GM23248 (cell line): ENCODE measurements around the gene ATP6V0E1.

ENCODE experiments used
- EZH2 ChIP-seq: fragments of 200-600 bp; sonication (generic); IDR thresholded peaks from 2 replicates; pipeline ENCODE4 v1.6.1; 2018; ENCODE audit warnings: antibody characterized with exemption, mild to moderate bottlenecking; ENCODE audit not compliant: insufficient read depth, poor library complexity, severe bottlenecking
- EZH2phosphoT487 ChIP-seq: fragments of 200-600 bp; sonication (generic); IDR thresholded peaks from 2 replicates; pipeline ENCODE4 v1.6.1; 2018; ENCODE audit warnings: antibody characterized with exemption, moderate library complexity, mild to moderate bottlenecking, low read depth; ENCODE audit not compliant: insufficient read depth

- TF ChIP-seq EZH2 (no peak), EZH2phosphoT487 (no peak)
These were observed 45.3 kb downstream of the ATP6V0E1 start for GRCh38 chr5:173028811-173029327.
